Suprapubic skin (tissue), 4 donors: Measurements from ENCODE around the gene VWA3B. TPM values are rescaled to one million over a fixed set of nuclear protein-coding genes. Genes with fewer than 3 reads are reported as not detected.

Experiments
- DNase-seq, 2 donors: peaks; one replicate each; pipeline ENCODE4 v3.0.0-alpha.2; 2019; ENCODE audit warnings: low spot score in 2 of 2
- H3K27ac ChIP-seq: fragments of 200-600 bp; sonication (generic); one replicate; pipeline ENCODE4 v1.5.1; 2019
- H3K27me3 ChIP-seq: fragments of 200-600 bp; sonication (generic); one replicate; pipeline ENCODE4 v1.5.1; 2019
- H3K36me3 ChIP-seq: fragments of 200-600 bp; sonication (generic); one replicate; pipeline ENCODE4 v1.5.1; 2019
- H3K4me1 ChIP-seq: fragments of 200-600 bp; sonication (generic); one replicate; pipeline ENCODE4 v1.5.1; 2019
- H3K4me3 ChIP-seq: fragments of 200-600 bp; sonication (generic); one replicate; pipeline ENCODE4 v1.5.1; 2019; ENCODE audit warnings: mild to moderate bottlenecking
- H3K9me3 ChIP-seq: fragments of 200-600 bp; sonication (generic); one replicate; pipeline ENCODE4 v1.5.1; 2019
- EP300 ChIP-seq: sonication (generic); formaldehyde crosslinking; IDR thresholded peaks from one replicate; pipeline ENCODE4 v1.6.1; 2017; ENCODE audit warnings: antibody characterized with exemption
- POLR2A ChIP-seq, 2 donors: fragments of 450-650 bp; IDR thresholded peaks; one replicate each; pipeline ENCODE4 v1.6.1; 2017; ENCODE audit warnings: antibody characterized with exemption in 2 of 2, mild to moderate bottlenecking in 2 of 2, moderate library complexity in 2 of 2
- POLR2AphosphoS5 ChIP-seq, 3 donors: sonication (generic); formaldehyde crosslinking; IDR thresholded peaks; one replicate each; pipeline ENCODE4 v1.6.1; 2017; ENCODE audit warnings: antibody characterized with exemption in 3 of 3
- WGBS: methylation state at CpG from one replicate; pipeline ENCODE4 v1.1.5; 2018; 5-methylcytosine and 5-hydroxymethylcytosine counted together
- total RNA-seq, 4 donors: library from RNA; depleted of rRNA; stranded (reverse); fragments of >200 nt; gene quantifications; one replicate each; pipeline ENCODE4 v1.1.0, GENCODE V29; 2016
- TF ChIP-seq, protein P1 (sequence below), 2 donors: fragments of 200-600 bp in 1 of 2; fragments of 450-650 bp in 1 of 2; sonication (generic) in 1 of 2; IDR thresholded peaks; one replicate each; pipeline ENCODE4 v1.5.1; 2016 to 2019; ENCODE audit warnings: antibody characterized with exemption in 2 of 2, mild to moderate bottlenecking in 1 of 2, moderate library complexity in 1 of 2

VWA3B gene
- total RNA-seq, 4 donors from 2014 or later = not detected

DNA sequence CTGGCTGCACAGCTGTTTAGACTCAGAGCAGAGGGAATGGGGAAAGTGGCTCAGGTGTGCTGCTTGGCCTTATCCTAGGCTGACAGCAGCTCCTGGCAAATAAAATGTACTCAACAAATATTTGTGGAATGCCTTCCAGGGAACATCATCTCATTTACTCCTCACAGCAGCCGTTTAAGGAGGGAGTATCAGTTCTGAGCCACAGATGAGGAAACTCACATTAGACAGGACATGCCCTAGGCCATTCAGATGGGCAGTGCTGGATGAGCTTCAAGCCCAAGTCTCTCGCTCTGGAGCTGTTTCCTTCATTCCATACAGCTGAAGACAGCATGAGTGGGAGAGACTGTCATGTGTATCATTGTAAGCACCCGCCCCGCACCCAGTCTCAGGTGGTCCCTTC is 129.6 kb downstream of the VWA3B start:
- H3K9me3 ChIP-seq = peaks cover 11% of the 10 kb centered on the region
- H3K4me3 ChIP-seq = no peak overlapping the region
- WGBS = 85% methylated on average over 2 of the region's 4 CpGs
- no peak for DNase-seq
- H3K27me3 ChIP-seq = peaks cover 12% of the 10 kb centered on the region
- H3K4me1 ChIP-seq = no peaks in the 10 kb centered on the region
- no peaks in the 10 kb centered on the region for H3K36me3 ChIP-seq
- no peak for TF ChIP-seq EP300
- TF ChIP-seq, protein P1, sequence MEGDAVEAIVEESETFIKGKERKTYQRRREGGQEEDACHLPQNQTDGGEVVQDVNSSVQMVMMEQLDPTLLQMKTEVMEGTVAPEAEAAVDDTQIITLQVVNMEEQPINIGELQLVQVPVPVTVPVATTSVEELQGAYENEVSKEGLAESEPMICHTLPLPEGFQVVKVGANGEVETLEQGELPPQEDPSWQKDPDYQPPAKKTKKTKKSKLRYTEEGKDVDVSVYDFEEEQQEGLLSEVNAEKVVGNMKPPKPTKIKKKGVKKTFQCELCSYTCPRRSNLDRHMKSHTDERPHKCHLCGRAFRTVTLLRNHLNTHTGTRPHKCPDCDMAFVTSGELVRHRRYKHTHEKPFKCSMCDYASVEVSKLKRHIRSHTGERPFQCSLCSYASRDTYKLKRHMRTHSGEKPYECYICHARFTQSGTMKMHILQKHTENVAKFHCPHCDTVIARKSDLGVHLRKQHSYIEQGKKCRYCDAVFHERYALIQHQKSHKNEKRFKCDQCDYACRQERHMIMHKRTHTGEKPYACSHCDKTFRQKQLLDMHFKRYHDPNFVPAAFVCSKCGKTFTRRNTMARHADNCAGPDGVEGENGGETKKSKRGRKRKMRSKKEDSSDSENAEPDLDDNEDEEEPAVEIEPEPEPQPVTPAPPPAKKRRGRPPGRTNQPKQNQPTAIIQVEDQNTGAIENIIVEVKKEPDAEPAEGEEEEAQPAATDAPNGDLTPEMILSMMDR (IDR thresholded peaks at IDR 0.05) = no peak
- TF ChIP-seq POLR2AphosphoS5 (IDR thresholded peaks at IDR 0.05) = no peak
- TF ChIP-seq POLR2A (IDR thresholded peaks at IDR 0.05) = no peak
- no peak overlapping the region for H3K27ac ChIP-seq

DNA sequence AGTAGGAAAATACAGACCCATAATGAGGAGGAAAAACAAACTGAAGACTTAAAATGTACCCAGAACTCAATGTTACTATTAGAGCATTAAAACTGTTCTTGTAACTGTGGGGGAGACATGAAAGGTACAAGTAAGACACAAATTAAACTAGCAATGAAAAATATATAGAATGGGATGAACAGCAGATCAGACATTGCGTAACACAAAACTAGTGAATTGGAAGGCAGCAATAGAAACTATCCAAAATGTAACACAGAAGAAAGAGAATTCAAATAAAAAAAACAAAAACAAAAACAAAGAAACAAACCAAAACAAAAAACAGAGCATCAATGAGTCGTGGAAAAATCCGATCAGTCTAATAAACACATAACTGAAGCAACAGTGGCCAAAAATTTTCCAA is 132.2 kb downstream of the VWA3B start:
- Histone ChIP-seq H3K9me3 (peaks cover 11% of the 10 kb centered on the region), H3K27me3 (no peaks in the 10 kb centered on the region), H3K27ac (no peak overlapping the region), H3K4me1 (no peaks in the 10 kb centered on the region), H3K4me3 (no peak overlapping the region), H3K36me3 (no peaks in the 10 kb centered on the region)
- 91% methylated on average over 3 of the region's 3 CpGs for WGBS
- TF ChIP-seq POLR2A (IDR thresholded peaks at IDR 0.05) (no peak), POLR2AphosphoS5 (IDR thresholded peaks at IDR 0.05) (no peak), EP300 (no peak)
- TF ChIP-seq, protein P1 (IDR thresholded peaks at IDR 0.05) = no peak
- DNase-seq = no peak

GRCh38 chr2:98233941-98234340 is 147.0 kb downstream of the VWA3B start:
- WGBS = 81% methylated on average over 2 of the region's 2 CpGs
- no peak for DNase-seq
- no peaks in the 10 kb centered on the region for H3K9me3 ChIP-seq
- no peak for TF ChIP-seq POLR2AphosphoS5 (IDR thresholded peaks at IDR 0.05)
- no peak for TF ChIP-seq EP300
- TF ChIP-seq POLR2A (IDR thresholded peaks at IDR 0.05) = no peak
- TF ChIP-seq, protein P1 (IDR thresholded peaks at IDR 0.05) = no peak
- no peaks in the 10 kb centered on the region for H3K27me3 ChIP-seq
- H3K4me3 ChIP-seq = no peak overlapping the region
- no peak overlapping the region for H3K27ac ChIP-seq
- H3K36me3 ChIP-seq = no peaks in the 10 kb centered on the region
- no peaks in the 10 kb centered on the region for H3K4me1 ChIP-seq

DNA sequence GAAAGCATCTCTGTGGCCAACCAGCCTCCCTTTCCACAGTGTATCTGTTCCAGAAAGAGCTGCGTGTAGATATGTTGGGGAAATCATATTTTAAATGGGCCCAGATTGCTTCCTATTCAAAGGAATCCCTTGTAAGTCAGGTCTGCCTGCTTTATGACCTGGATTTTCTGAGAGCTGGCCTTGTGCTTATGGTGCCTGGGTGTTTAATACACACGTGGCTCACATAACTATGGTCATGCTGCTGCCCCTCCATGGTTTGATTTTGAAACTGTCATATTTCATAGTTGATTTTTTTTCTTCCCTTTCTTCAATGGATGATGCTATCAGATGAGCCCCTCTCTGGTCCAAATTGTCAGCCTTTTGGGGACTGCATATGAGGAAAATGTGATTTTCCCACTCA is 147.8 kb downstream of the VWA3B start:
- no peak for TF ChIP-seq POLR2AphosphoS5 (IDR thresholded peaks at IDR 0.05)
- WGBS = 51% methylated on average over 2 of the region's 2 CpGs
- Histone ChIP-seq H3K9me3 (no peaks in the 10 kb centered on the region), H3K4me1 (no peaks in the 10 kb centered on the region), H3K27me3 (no peaks in the 10 kb centered on the region), H3K36me3 (no peaks in the 10 kb centered on the region), H3K4me3 (no peak overlapping the region), H3K27ac (no peak overlapping the region)
- no peak for DNase-seq

DNA sequence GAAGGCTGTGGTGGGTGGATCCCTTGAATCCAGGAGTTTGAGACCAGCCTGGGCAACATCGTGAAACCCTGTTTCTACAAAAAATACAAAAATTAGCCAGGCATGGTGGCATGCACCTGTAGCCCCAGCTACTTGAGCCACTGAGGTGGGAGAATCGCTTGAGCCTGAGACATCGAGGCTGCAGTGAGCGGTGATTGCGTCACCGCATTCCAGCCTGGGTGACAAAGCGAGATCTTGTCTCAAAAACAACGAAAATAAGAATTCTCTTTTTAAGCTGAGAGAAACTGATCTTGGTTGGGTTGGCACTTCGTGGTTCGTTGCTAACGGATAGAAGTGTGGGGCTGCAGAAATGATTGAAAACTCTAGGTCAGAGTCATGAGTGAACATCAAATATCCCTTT is 150.0 kb downstream of the VWA3B start:
- Histone ChIP-seq H3K36me3 (no peaks in the 10 kb centered on the region), H3K27ac (no peak overlapping the region), H3K9me3 (no peaks in the 10 kb centered on the region), H3K4me3 (no peak overlapping the region), H3K4me1 (no peaks in the 10 kb centered on the region), H3K27me3 (peaks cover 10% of the 10 kb centered on the region)
- DNase-seq = no peak
- TF ChIP-seq POLR2A (IDR thresholded peaks at IDR 0.05) (no peak), POLR2AphosphoS5 (IDR thresholded peaks at IDR 0.05) (no peak), EP300 (no peak)
- TF ChIP-seq, protein P1 (IDR thresholded peaks at IDR 0.05) = no peak
- 90% methylated on average over 11 of the region's 11 CpGs for WGBS

DNA sequence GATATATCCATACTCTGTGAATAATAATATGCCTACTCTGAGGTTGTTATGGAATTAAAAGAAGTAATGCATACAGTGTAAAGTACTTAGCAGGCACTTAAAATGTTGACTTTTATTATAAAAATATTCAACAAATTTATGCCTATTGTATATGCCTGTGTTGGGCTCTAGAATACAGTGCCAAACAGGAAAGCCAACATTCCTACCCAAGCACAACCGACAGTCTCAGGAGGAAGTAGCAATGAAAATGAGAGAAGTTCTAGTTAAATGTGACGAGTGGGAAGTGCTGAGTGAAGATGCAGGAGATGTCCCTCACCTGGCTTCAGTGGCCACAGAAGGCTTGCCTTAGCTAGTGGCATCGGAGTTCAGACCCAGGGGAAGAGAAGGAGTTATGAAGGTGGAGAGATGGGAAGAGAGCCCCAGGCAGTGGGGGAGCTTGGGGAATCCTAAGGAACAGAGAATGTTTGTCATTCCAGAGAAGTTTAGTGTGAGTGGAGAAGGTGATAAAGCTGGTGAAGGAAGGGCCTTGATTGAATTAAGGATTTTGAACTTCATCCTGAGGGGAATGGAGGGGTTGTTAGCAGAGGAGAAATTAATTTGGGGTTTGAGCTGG is 153.9 kb downstream of the VWA3B start:
- no peak for DNase-seq
- Histone ChIP-seq H3K4me1 (no peaks in the 10 kb centered on the region), H3K27ac (no peak overlapping the region), H3K4me3 (no peak overlapping the region), H3K36me3 (no peaks in the 10 kb centered on the region), H3K9me3 (no peaks in the 10 kb centered on the region), H3K27me3 (peaks cover 10% of the 10 kb centered on the region)
- TF ChIP-seq POLR2A (IDR thresholded peaks at IDR 0.05) = no peak
- TF ChIP-seq, protein P1 (IDR thresholded peaks at IDR 0.05) = no peak
- TF ChIP-seq POLR2AphosphoS5 (IDR thresholded peaks at IDR 0.05) = no peak
- TF ChIP-seq EP300 = no peak
- 46% methylated on average over 3 of the region's 3 CpGs for WGBS
